ENCODE data around the gene DSG2. TPM values are rescaled to one million over a fixed set of nuclear protein-coding genes. Genes with fewer than 3 reads are reported as not detected.

Gene DSG2
- total RNA-seq, 1 experiment from 2014 or later = not detected

DNA sequence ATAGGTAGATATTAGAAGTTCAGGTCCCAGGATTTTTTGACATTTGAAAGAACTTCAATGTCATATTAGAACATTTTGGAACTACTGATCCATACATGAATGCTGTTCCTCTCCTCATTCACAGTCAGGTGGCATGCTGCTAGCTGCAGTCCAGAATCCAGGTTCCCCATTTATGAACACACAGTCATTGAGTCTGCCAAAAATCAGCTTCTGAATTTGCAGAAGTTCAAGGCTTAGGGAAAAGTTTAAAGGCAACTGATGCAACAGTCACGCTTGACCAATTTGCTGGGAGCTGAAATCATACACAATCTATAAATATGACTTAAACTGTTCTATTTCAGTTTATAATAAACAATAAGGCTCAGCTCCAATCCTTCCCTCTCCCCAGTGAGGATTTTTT, 76.4 kb downstream of the DSG2 start:
- H3K27me3 ChIP-seq (replicated peaks; ENCODE audit: insufficient read depth, low read depth, low read length, poor library complexity) = no peaks in the 10 kb centered on the region
- ChIA-PET POLR2A (ENCODE audit: low non-redundant PET) (no interaction called here), CTCF (no interaction called here)
- no TSS peak for BruUV-seq (replicated peaks)
- no peak overlapping the region for H3K4me3 ChIP-seq (ENCODE audit: low read depth, low read length, poor library complexity, severe bottlenecking)
- H3K4me1 ChIP-seq (ENCODE audit: insufficient read depth, low read length, poor library complexity, severe bottlenecking) = no peaks in the 10 kb centered on the region
- no peaks in the 10 kb centered on the region for H3K36me3 ChIP-seq (ENCODE audit: insufficient read depth, low read length, poor library complexity, severe bottlenecking)
- H3K27ac ChIP-seq (ENCODE audit: low read depth, low read length, poor library complexity, severe bottlenecking) = no peak overlapping the region
- TF ChIP-seq EZH2 (IDR thresholded peaks at IDR 0.05; ENCODE audit: borderline replicate concordance, low read depth, low read length, poor library complexity, severe bottlenecking) = no peak
- TF ChIP-seq, protein P1, sequence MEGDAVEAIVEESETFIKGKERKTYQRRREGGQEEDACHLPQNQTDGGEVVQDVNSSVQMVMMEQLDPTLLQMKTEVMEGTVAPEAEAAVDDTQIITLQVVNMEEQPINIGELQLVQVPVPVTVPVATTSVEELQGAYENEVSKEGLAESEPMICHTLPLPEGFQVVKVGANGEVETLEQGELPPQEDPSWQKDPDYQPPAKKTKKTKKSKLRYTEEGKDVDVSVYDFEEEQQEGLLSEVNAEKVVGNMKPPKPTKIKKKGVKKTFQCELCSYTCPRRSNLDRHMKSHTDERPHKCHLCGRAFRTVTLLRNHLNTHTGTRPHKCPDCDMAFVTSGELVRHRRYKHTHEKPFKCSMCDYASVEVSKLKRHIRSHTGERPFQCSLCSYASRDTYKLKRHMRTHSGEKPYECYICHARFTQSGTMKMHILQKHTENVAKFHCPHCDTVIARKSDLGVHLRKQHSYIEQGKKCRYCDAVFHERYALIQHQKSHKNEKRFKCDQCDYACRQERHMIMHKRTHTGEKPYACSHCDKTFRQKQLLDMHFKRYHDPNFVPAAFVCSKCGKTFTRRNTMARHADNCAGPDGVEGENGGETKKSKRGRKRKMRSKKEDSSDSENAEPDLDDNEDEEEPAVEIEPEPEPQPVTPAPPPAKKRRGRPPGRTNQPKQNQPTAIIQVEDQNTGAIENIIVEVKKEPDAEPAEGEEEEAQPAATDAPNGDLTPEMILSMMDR (conservative IDR thresholded peaks at IDR 0.05; ENCODE audit: low read depth, low read length) = no peak
- H3K9me3 ChIP-seq (ENCODE audit: low read depth, low read length, poor library complexity, severe bottlenecking) = no peaks in the 10 kb centered on the region
- no peak for DNase-seq (ENCODE audit: low spot score)
- intact Hi-C loops (cut with micrococcal nuclease; ENCODE audit: unreplicated experiment) = no loop called here

DNA sequence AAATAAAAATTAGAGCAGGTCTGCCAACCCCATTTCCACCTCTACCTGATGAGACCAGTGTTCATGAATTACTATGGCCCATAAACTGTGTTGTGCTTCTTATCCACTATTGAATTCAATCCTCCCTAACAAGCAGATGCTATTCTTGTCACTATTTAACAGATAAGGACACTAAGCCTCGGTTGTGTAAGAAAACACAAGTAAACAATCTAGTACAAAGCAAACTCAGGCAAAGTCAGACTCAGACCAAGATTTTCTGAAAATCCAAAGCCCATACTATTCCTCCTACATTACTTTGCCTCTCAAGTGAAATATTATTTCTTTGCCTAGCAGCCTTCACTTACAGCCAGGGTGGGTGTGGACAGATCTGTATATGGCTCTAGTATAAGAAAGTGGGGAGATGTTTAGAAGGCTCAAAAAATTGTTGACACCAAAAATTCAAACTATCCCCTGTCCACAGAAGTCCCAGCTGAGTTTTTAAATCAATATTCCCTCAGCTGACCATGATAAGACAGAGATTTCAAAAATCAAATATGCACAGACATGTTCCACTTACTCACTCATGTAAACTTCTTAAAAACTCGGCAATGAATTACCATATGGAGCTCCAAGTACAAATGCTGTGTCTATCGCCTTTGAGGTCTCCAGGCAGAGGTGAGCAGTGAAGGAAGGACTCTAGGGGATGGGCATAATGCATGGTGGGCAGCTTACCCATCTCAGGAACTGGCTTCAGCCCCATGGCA, 77.7 kb downstream of the DSG2 start:
- Histone ChIP-seq H3K4me3 (ENCODE audit: low read depth, low read length, poor library complexity, severe bottlenecking) (no peak overlapping the region), H3K4me1 (ENCODE audit: insufficient read depth, low read length, poor library complexity, severe bottlenecking) (no peaks in the 10 kb centered on the region), H3K27ac (ENCODE audit: low read depth, low read length, poor library complexity, severe bottlenecking) (no peak overlapping the region), H3K9me3 (ENCODE audit: low read depth, low read length, poor library complexity, severe bottlenecking) (no peaks in the 10 kb centered on the region), H3K27me3 (replicated peaks; ENCODE audit: insufficient read depth, low read depth, low read length, poor library complexity) (no peaks in the 10 kb centered on the region), H3K36me3 (ENCODE audit: insufficient read depth, low read length, poor library complexity, severe bottlenecking) (no peaks in the 10 kb centered on the region)
- POLR2A ChIA-PET (ENCODE audit: low non-redundant PET) = no interaction called here
- intact Hi-C loops (cut with micrococcal nuclease; ENCODE audit: unreplicated experiment) = no loop called here
- BruUV-seq (replicated peaks) = no TSS peak
- DNase-seq (ENCODE audit: low spot score) = no peak
- no peak for TF ChIP-seq EZH2 (IDR thresholded peaks at IDR 0.05; ENCODE audit: borderline replicate concordance, low read depth, low read length, poor library complexity, severe bottlenecking)
- TF ChIP-seq, protein P1 (conservative IDR thresholded peaks at IDR 0.05; ENCODE audit: low read depth, low read length) = no peak
- CTCF ChIA-PET = no interaction called here

DNA sequence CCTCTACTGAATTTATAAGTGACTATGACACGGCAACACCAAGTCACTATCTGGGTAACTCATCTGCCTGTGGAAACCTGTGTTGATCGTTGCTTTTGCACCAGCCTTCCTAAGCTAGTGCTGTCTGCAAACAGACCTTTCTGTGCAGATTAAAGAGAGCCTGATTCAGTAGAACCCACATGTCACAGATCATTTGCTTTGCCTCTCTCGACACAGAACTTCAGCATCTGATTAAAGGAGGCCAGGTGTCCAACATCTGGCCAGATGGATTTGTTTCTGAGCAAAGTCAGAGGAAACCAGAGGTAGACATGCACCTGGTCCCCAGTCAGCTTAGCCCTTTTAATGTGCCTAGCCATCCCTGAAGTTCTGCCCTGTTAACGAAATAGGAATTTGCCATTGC, 78.7 kb downstream of the DSG2 start:
- DNase-seq (ENCODE audit: low spot score) = no peak
- Histone ChIP-seq H3K27ac (ENCODE audit: low read depth, low read length, poor library complexity, severe bottlenecking) (no peak overlapping the region), H3K4me3 (ENCODE audit: low read depth, low read length, poor library complexity, severe bottlenecking) (no peak overlapping the region), H3K27me3 (replicated peaks; ENCODE audit: insufficient read depth, low read depth, low read length, poor library complexity) (no peaks in the 10 kb centered on the region), H3K9me3 (ENCODE audit: low read depth, low read length, poor library complexity, severe bottlenecking) (no peaks in the 10 kb centered on the region), H3K4me1 (ENCODE audit: insufficient read depth, low read length, poor library complexity, severe bottlenecking) (no peaks in the 10 kb centered on the region), H3K36me3 (ENCODE audit: insufficient read depth, low read length, poor library complexity, severe bottlenecking) (no peaks in the 10 kb centered on the region)
- ChIA-PET CTCF (no interaction called here), POLR2A (ENCODE audit: low non-redundant PET) (no interaction called here)
- TF ChIP-seq, protein P1 (conservative IDR thresholded peaks at IDR 0.05; ENCODE audit: low read depth, low read length) = no peak
- TF ChIP-seq EZH2 (IDR thresholded peaks at IDR 0.05; ENCODE audit: borderline replicate concordance, low read depth, low read length, poor library complexity, severe bottlenecking) = no peak
- BruUV-seq (replicated peaks) = no TSS peak
- intact Hi-C loops (cut with micrococcal nuclease; ENCODE audit: unreplicated experiment) = no loop called here

Data from A673 (cell line).